ENCODE measurements around the gene ZNF275. TPM values are rescaled to one million over a fixed set of nuclear protein-coding genes. Genes with fewer than 3 reads are reported as not detected.

The ZNF275 gene
- total and polyA plus RNA-seq, 4 donors = 2.7 to 11.5 (median 6.7) TPM

- Histone ChIP-seq H3K4me1 (ENCODE audit: control insufficient read depth in 5 of 5, insufficient read depth in 5 of 5, low read length in 5 of 5) (no peaks in the 10 kb centered on the region), H3K27ac (ENCODE audit: low read depth in 1 of 2, low read length in 1 of 2) (no peak overlapping the region), H3K36me3 (ENCODE audit: control insufficient read depth in 4 of 4, insufficient read depth in 4 of 4, low read length in 4 of 4) (peaks cover 5 to 14% (median 10%) of the 10 kb centered on the region in 4 donors), H3K27me3 (ENCODE audit: control insufficient read depth in 3 of 3, insufficient read depth in 3 of 3, low read length in 2 of 3) (no peaks in the 10 kb centered on the region), H3K4me3 (no peak overlapping the region), H3K9me3 (ENCODE audit: control insufficient read depth in 4 of 4, insufficient read depth in 3 of 4, low read length in 3 of 4) (peaks cover 0 to 15% (median 0%) of the 10 kb centered on the region in 4 donors), H3K9ac (ENCODE audit: insufficient read depth in 1 of 2, low read length in 2 of 2) (no peak overlapping the region)
- DNase-seq (no peak), ATAC-seq (ENCODE audit: insufficient read depth, low FRiP score) (no peak)
- TF ChIP-seq, protein P1, sequence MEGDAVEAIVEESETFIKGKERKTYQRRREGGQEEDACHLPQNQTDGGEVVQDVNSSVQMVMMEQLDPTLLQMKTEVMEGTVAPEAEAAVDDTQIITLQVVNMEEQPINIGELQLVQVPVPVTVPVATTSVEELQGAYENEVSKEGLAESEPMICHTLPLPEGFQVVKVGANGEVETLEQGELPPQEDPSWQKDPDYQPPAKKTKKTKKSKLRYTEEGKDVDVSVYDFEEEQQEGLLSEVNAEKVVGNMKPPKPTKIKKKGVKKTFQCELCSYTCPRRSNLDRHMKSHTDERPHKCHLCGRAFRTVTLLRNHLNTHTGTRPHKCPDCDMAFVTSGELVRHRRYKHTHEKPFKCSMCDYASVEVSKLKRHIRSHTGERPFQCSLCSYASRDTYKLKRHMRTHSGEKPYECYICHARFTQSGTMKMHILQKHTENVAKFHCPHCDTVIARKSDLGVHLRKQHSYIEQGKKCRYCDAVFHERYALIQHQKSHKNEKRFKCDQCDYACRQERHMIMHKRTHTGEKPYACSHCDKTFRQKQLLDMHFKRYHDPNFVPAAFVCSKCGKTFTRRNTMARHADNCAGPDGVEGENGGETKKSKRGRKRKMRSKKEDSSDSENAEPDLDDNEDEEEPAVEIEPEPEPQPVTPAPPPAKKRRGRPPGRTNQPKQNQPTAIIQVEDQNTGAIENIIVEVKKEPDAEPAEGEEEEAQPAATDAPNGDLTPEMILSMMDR (IDR thresholded peaks at IDR 0.05; ENCODE audit: control extremely low read depth, extremely low read depth) = no peak
- 89 to 96% methylated on average over 8 of the region's 8 CpGs for WGBS, 2 donors
Measured at GRCh38 chrX:153348421-153348820, 14.5 kb downstream of the ZNF275 start.

- H3K4me1 ChIP-seq (ENCODE audit: control insufficient read depth in 5 of 5, insufficient read depth in 5 of 5, low read length in 5 of 5) = no peaks in the 10 kb centered on the region
- H3K27ac ChIP-seq (ENCODE audit: low read depth in 1 of 2, low read length in 1 of 2) = no peak overlapping the region
- no peak overlapping the region for H3K9ac ChIP-seq (ENCODE audit: insufficient read depth in 1 of 2, low read length in 2 of 2)
- H3K36me3 ChIP-seq (ENCODE audit: control insufficient read depth in 4 of 4, insufficient read depth in 4 of 4, low read length in 4 of 4) = peaks cover 4 to 14% (median 9%) of the 10 kb centered on the region in 4 donors
- H3K27me3 ChIP-seq (ENCODE audit: control insufficient read depth in 3 of 3, insufficient read depth in 3 of 3, low read length in 2 of 3) = no peaks in the 10 kb centered on the region
- DNase-seq = no peak
- WGBS, 2 donors = 90% methylated on average over 5 of the region's 5 CpGs
- ATAC-seq (ENCODE audit: insufficient read depth, low FRiP score) = no peak
- peaks cover 0 to 15% (median 0%) of the 10 kb centered on the region in 4 donors for H3K9me3 ChIP-seq (ENCODE audit: control insufficient read depth in 4 of 4, insufficient read depth in 3 of 4, low read length in 3 of 4)
- H3K4me3 ChIP-seq = no peak overlapping the region
- TF ChIP-seq, protein P1 (IDR thresholded peaks at IDR 0.05; ENCODE audit: control extremely low read depth, extremely low read depth) = no peak
Measured at GRCh38 chrX:153349952-153350351, 16.0 kb downstream of the ZNF275 start.

DNA sequence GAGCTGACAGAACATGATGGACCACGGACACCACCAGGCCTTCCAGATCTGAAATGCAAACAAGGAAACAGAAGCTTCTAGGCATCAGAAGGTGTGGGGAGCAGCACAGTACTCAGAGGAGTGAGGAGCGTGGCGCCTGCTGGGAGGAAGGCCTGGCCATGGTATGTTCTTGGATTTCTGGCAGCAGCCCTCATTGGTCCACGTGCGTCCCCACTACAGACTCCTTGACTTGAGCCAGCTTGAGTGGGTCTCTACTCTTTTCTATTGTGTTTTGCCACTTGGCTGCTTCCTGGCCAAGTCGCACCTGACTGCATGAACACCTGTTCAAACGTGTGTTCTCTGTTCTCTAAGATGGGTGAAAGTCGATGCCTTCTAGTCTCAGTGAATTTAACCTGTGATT, 18.0 kb downstream of the ZNF275 start:
- H3K27me3 ChIP-seq (ENCODE audit: control insufficient read depth in 3 of 3, insufficient read depth in 3 of 3, low read length in 2 of 3) = no peaks in the 10 kb centered on the region
- H3K4me1 ChIP-seq (ENCODE audit: control insufficient read depth in 5 of 5, insufficient read depth in 5 of 5, low read length in 5 of 5) = no peaks in the 10 kb centered on the region
- TF ChIP-seq, protein P1 (IDR thresholded peaks at IDR 0.05; ENCODE audit: control extremely low read depth, extremely low read depth) = no peak
- H3K9ac ChIP-seq (ENCODE audit: insufficient read depth in 1 of 2, low read length in 2 of 2) = no peak overlapping the region
- ATAC-seq (ENCODE audit: insufficient read depth, low FRiP score) = no peak
- H3K9me3 ChIP-seq (ENCODE audit: control insufficient read depth in 4 of 4, insufficient read depth in 3 of 4, low read length in 3 of 4) = peaks cover 0 to 20% (median 0%) of the 10 kb centered on the region in 4 donors
- peaks cover 2 to 12% (median 7%) of the 10 kb centered on the region in 4 donors for H3K36me3 ChIP-seq (ENCODE audit: control insufficient read depth in 4 of 4, insufficient read depth in 4 of 4, low read length in 4 of 4)
- WGBS, 2 donors = 80 to 96% methylated on average over 8 of the region's 8 CpGs
- H3K27ac ChIP-seq (ENCODE audit: low read depth in 1 of 2, low read length in 1 of 2) = no peak overlapping the region
- DNase-seq = no peak
- H3K4me3 ChIP-seq = no peak overlapping the region

GRCh38 chrX:153352858-153353257, 18.9 kb downstream of the ZNF275 start:
- H3K9ac ChIP-seq (ENCODE audit: insufficient read depth in 1 of 2, low read length in 2 of 2) = no peak overlapping the region
- ATAC-seq (ENCODE audit: insufficient read depth, low FRiP score) = no peak
- no peaks in the 10 kb centered on the region for H3K4me1 ChIP-seq (ENCODE audit: control insufficient read depth in 5 of 5, insufficient read depth in 5 of 5, low read length in 5 of 5)
- no peak overlapping the region for H3K27ac ChIP-seq (ENCODE audit: low read depth in 1 of 2, low read length in 1 of 2)
- no peak for DNase-seq
- H3K4me3 ChIP-seq = no peak overlapping the region
- 74 to 91% methylated on average over 3 of the region's 3 CpGs for WGBS, 2 donors
- peaks cover 0 to 12% (median under 1%) of the 10 kb centered on the region in 4 donors for H3K9me3 ChIP-seq (ENCODE audit: control insufficient read depth in 4 of 4, insufficient read depth in 3 of 4, low read length in 3 of 4)
- H3K36me3 ChIP-seq (ENCODE audit: control insufficient read depth in 4 of 4, insufficient read depth in 4 of 4, low read length in 4 of 4) = peaks cover 0 to 6% (median 3%) of the 10 kb centered on the region in 4 donors
- H3K27me3 ChIP-seq (ENCODE audit: control insufficient read depth in 3 of 3, insufficient read depth in 3 of 3, low read length in 2 of 3) = no peaks in the 10 kb centered on the region
- TF ChIP-seq, protein P1 (IDR thresholded peaks at IDR 0.05; ENCODE audit: control extremely low read depth, extremely low read depth) = no peak

Data from lung (tissue), 12 donors.